K562 (cell line): Measurements from ENCODE around the gene CTBP2. TPM values are rescaled to one million over a fixed set of nuclear protein-coding genes. Genes with fewer than 3 reads are reported as not detected.

Experiments
- ATAC-seq: fragments of 200-7000 bp; cut with Tn5 transposase; 3 replicates; pipeline ENCODE4 v1.9.1; 2020; ENCODE audit warnings: moderate library complexity
- BruUV-seq: library from RNA; stranded (reverse); fragments of 400-500 nt; replicated peaks from 2 replicates; lab custom pipeline; 2021; lab: Mats Ljungman, UMichigan
- CTCF ChIA-PET: fragments of 300-600 bp; formaldehyde crosslinking; extraction: SDS; loops from one replicate; lab custom pipeline; 2021; ENCODE audit warnings: low intra/inter-chr PET ratio; lab: Yijun Ruan, JAX
- POLR2A ChIA-PET: fragments of 300-600, 350-650 bp; sonication (Branson Sonifier 250); formaldehyde crosslinking; extraction: SDS; loops from one replicate; lab custom pipeline; 2021; ENCODE audit warnings: antibody characterized with exemption, inconsistent platforms; lab: Yijun Ruan, JAX
- DNase-seq, 4 experiments: peaks; one replicate each; pipeline versions ENCODE4 v3.0.0 to v3.0.0-alpha.2; 2011 to 2018; ENCODE audit warnings: low spot score in 3 of 4, mixed read lengths in 3 of 4; ENCODE audit errors: extremely low read depth in 1 of 4
- FAIRE-seq: peaks from 2 replicates; lab custom pipeline; 2011; peaks lifted over from hg19 to GRCh38; lab: Jason Lieb, UNC
- H2AFZ ChIP-seq: 2 replicates; pipeline ENCODE4 v1.6.0; 2011; ENCODE audit warnings: low read depth, low read length, control low read depth, inconsistent platforms
- H3K27ac ChIP-seq: fragments of 200-600 bp; 3 replicates; pipeline ENCODE4 v1.8.0; 2011; ENCODE audit warnings: low read depth, mild to moderate bottlenecking, control low read depth, inconsistent platforms, low read length, moderate library complexity, mixed read lengths; ENCODE audit errors: extremely low read depth
- H3K27me3 ChIP-seq, 2 experiments: fragments of 300-600 bp in 1 of 2; 2 replicates in 1 of 2; 3 replicates in 1 of 2; pipeline versions ENCODE4 v1.6.0 to v1.8.0; 2011; ENCODE audit warnings: inconsistent platforms in 2 of 2, low read length in 2 of 2, mild to moderate bottlenecking in 1 of 2, mixed read lengths in 1 of 2, moderate library complexity in 1 of 2; ENCODE audit not compliant: control insufficient read depth in 2 of 2, insufficient read depth in 2 of 2
- H3K36me3 ChIP-seq: fragments of 300-600 bp; 3 replicates; pipeline ENCODE4 v1.8.0; 2011; ENCODE audit warnings: mild to moderate bottlenecking, low read length, inconsistent platforms; ENCODE audit not compliant: control insufficient read depth, insufficient read depth
- H3K4me1 ChIP-seq, 2 experiments: fragments of 200-600 bp in 1 of 2; replicated peaks in 1 of 2; 2 replicates in 1 of 2; 3 replicates in 1 of 2; pipeline versions ENCODE4 v1.5.1 to v1.8.0; 2011; ENCODE audit warnings: inconsistent platforms in 2 of 2, low read length in 2 of 2, mild to moderate bottlenecking in 1 of 2, mixed read lengths in 1 of 2, moderate library complexity in 1 of 2; ENCODE audit not compliant: control insufficient read depth in 2 of 2, insufficient read depth in 2 of 2
- H3K4me2 ChIP-seq: 2 replicates; pipeline ENCODE4 v1.6.1; 2011; ENCODE audit warnings: low read length, control low read depth, inconsistent platforms, mixed read lengths; ENCODE audit not compliant: insufficient read depth
- H3K4me3 ChIP-seq: fragments of 200-600 bp; sonication (generic), shearing (Covaris generic); 2 replicates; pipeline ENCODE4 v1.5.1; 2016; ENCODE audit warnings: control low read depth, inconsistent platforms
- H3K79me2 ChIP-seq: fragments of 200-600 bp; 3 replicates; pipeline ENCODE4 v1.8.0; 2011; ENCODE audit warnings: low read length, inconsistent platforms; ENCODE audit not compliant: control insufficient read depth, insufficient read depth
- H3K9ac ChIP-seq, 2 experiments: 2 replicates each; pipeline versions ENCODE4 v1.6.0 to v1.6.1; 2011; ENCODE audit warnings: low read depth in 2 of 2, low read length in 2 of 2, control low read depth in 1 of 2, inconsistent platforms in 1 of 2, mild to moderate bottlenecking in 1 of 2, mixed read lengths in 1 of 2; ENCODE audit not compliant: insufficient read depth in 1 of 2
- H3K9me1 ChIP-seq: one replicate; pipeline ENCODE4 v1.6.0; 2011; ENCODE audit warnings: inconsistent platforms, mild to moderate bottlenecking, low read length, moderate library complexity; ENCODE audit not compliant: control insufficient read depth, insufficient read depth
- H3K9me3 ChIP-seq: replicated peaks from 2 replicates; pipeline ENCODE4 v1.5.1; 2011; ENCODE audit warnings: low read depth, low read length, inconsistent platforms; ENCODE audit not compliant: control insufficient read depth, insufficient read depth
- H4K20me1 ChIP-seq: replicated peaks from 2 replicates; pipeline ENCODE4 v1.6.1; 2011; ENCODE audit warnings: low read length, inconsistent platforms, mixed read lengths; ENCODE audit not compliant: control insufficient read depth, insufficient read depth
- ID3 ChIP-seq, 2 experiments: fragments of 250-450 bp in 1 of 2; fragments of 450-650 bp in 1 of 2; sonication (Bioruptor Pico) in 1 of 2; IDR thresholded peaks; 2 replicates each; pipeline versions ENCODE4 v1.6.1 to v1.8.0; 2016 to 2021; ENCODE audit warnings: mild to moderate bottlenecking in 2 of 2, moderate library complexity in 2 of 2, missing compliant biosample characterization in 1 of 2, missing genetic modification characterization in 1 of 2
- NRF1 ChIP-seq, 2 experiments: fragments of 450-650 bp; IDR thresholded peaks in 1 of 2; conservative IDR thresholded peaks in 1 of 2; 2 replicates each; pipeline ENCODE4 v1.6.1; 2014; ENCODE audit warnings: mild to moderate bottlenecking in 2 of 2
- RB1 ChIP-seq: fragments of 450-650 bp; IDR thresholded peaks from 2 replicates; pipeline ENCODE4 v1.6.1; 2017; ENCODE audit warnings: low read depth, mild to moderate bottlenecking
- ZNF239 ChIP-seq: fragments of 250-450 bp; sonication (Bioruptor Pico); IDR thresholded peaks from 2 replicates; pipeline ENCODE4 v1.4.0; 2020; ENCODE audit warnings: mild to moderate bottlenecking
- ZNF583 ChIP-seq: fragments of 250-450 bp; sonication (Bioruptor Pico); IDR thresholded peaks from 2 replicates; pipeline ENCODE4 v1.4.0; 2020
- WGBS: fragments of 100-300 bp; shearing (Covaris generic); methylation state at CpG from one replicate; pipeline ENCODE4 v1.1.6; 2016; ENCODE audit warnings: low coverage, mixed read lengths; ENCODE audit not compliant: insufficient coverage; ENCODE audit errors: missing lambda C conversion rate; 5-methylcytosine and 5-hydroxymethylcytosine counted together
- in situ Hi-C: fragments of 300-500 bp; cut with MboI; formaldehyde crosslinking; loops from 4 replicates; pipeline ENCODE4 v1.15.0; 2018; ENCODE audit warnings: inconsistent platforms, mixed read lengths
- intact Hi-C: fragments of 100-400 bp; cut with micrococcal nuclease; formaldehyde crosslinking; loops from 2 replicates; pipeline ENCODE4 v1.14.2; 2022
- polyA plus RNA-seq, 8 experiments: library from polyadenylated mRNA; depleted of rRNA in 4 of 8; stranded (reverse) in 5 of 8; unstranded in 3 of 8; fragments of >200 nt; fragmentation: Nextera tagmentation in 2 of 8; fragmentation: Illumina TruSeq in 1 of 8; extraction: Ambion mirVana in 2 of 8; extraction: Trizol in 1 of 8; gene quantifications; 2 replicates each; pipeline versions ENCODE4 v1.2.1 to v1.2.3, GENCODE V29; 2011 to 2014; ENCODE audit warnings: inconsistent platforms in 1 of 8, missing spikeins in 1 of 8
- total RNA-seq, 7 experiments: library from RNA; depleted of rRNA in 6 of 7; stranded (reverse); fragments of >200 nt in 6 of 7; fragmentation: Illumina TruSeq in 2 of 7; extraction: Trizol in 2 of 7; gene quantifications; 2 replicates each; pipeline versions ENCODE4 v1.2.1 to v1.2.3, GENCODE V29; 2011 to 2021; ENCODE audit warnings: low replicate concordance in 1 of 7

Gene CTBP2
- total and polyA plus RNA-seq, 9 of the 15 experiments (the other 6 are each of a cell fraction or from before 2014, with no cell fraction given) = 1.3 to 8.8 (median 5.1) TPM

GRCh38 chr10:125085258-125086054, 74.9 kb downstream of the CTBP2 start:
- DNase-seq = no peak
- no peak overlapping the region for H3K27ac ChIP-seq
- no peak for FAIRE-seq
- H2AFZ ChIP-seq = no peak overlapping the region
- no peak overlapping the region for H3K4me2 ChIP-seq
- ChIA-PET POLR2A (interaction anchor here (0.6 kb wide), 1 partner anchor 82 kb away, joined by 3 read pairs; no protein-coding TSS in a partner anchor), CTCF (no interaction called here)
- TF ChIP-seq RB1 (no peak), ID3 (CRISPR knock-in tag; IDR thresholded peaks at IDR 0.05) (no peak), ID3 (tag; IDR thresholded peaks at IDR 0.05) (no peak), ZNF239 (CRISPR knock-in tag) (no peak), ZNF583 (CRISPR knock-in tag) (no peak), NRF1 (conservative IDR thresholded peaks at IDR 0.05 in 1 of 2, IDR thresholded peaks at IDR 0.05 in 1 of 2) (no peak)
- H3K9ac ChIP-seq = 0 out of 4 replicates have a peak overlapping the region, but pooled peaks of 1 of the 2 experiments have one; percentile 26
- peaks cover 2 to 6% of the 10 kb centered on the region in 2 experiments; a peak in 4 of 5 replicates for H3K4me1 ChIP-seq
- in situ Hi-C loops = no loop called here
- no peak for ATAC-seq
- peaks cover 47% of the 10 kb centered on the region; the same call in 2 of the 3 replicates for H3K36me3 ChIP-seq
- 92% methylated on average over 8 of the region's 17 CpGs for WGBS
- intact Hi-C loops = no loop called here
- 0 out of 2 replicates have a peak, but pooled peaks cover 12% of the 10 kb centered on the region for H4K20me1 ChIP-seq
- H3K27me3 ChIP-seq = no peaks in the 10 kb centered on the region
- H3K9me1 ChIP-seq = no peaks in the 10 kb centered on the region
- H3K79me2 ChIP-seq = peaks cover 42% of the 10 kb centered on the region
- no peak overlapping the region for H3K4me3 ChIP-seq
- no TSS peak for BruUV-seq
- no peaks in the 10 kb centered on the region for H3K9me3 ChIP-seq
